Transverse colon (tissue), 4 donors: Measurements from ENCODE around the gene TMBIM1. TPM values are rescaled to one million over a fixed set of nuclear protein-coding genes. Genes with fewer than 3 reads are reported as not detected.

ENCODE experiments used
- DNase-seq: peaks from one replicate; pipeline ENCODE4 v3.0.0-alpha.2; 2019
- H3K27ac ChIP-seq, 4 donors: fragments of 200-600 bp; sonication (generic); 2 replicates each; pipeline ENCODE4 v1.5.1; 2016 to 2018; ENCODE audit warnings: inconsistent platforms in 4 of 4
- H3K27me3 ChIP-seq: fragments of 200-600 bp; sonication (generic); 2 replicates; pipeline ENCODE4 v1.5.1; 2017; ENCODE audit warnings: inconsistent platforms
- H3K36me3 ChIP-seq, 4 donors: fragments of 200-600 bp; sonication (generic); 2 replicates each; pipeline ENCODE4 v1.5.1; 2017 to 2019; ENCODE audit warnings: inconsistent platforms in 4 of 4
- H3K4me1 ChIP-seq, 4 donors: fragments of 200-600 bp; sonication (generic); 2 replicates each; pipeline ENCODE4 v1.5.1; 2017 to 2020; ENCODE audit warnings: inconsistent platforms in 4 of 4
- H3K4me3 ChIP-seq, 4 donors: fragments of 200-600 bp; sonication (generic); 1 replicate in 1 of 4; 2 replicates in 3 of 4; pipeline versions ENCODE4 v1.5.1 to v1.6.1; 2017 to 2019; ENCODE audit warnings: inconsistent platforms in 4 of 4
- H3K9me3 ChIP-seq, 2 donors: fragments of 200-600 bp; sonication (generic); 2 replicates each; pipeline ENCODE4 v1.5.1; 2017 to 2019; ENCODE audit warnings: inconsistent platforms in 2 of 2
- CTCF ChIP-seq, 5 experiments: fragments of 200-600 bp in 3 of 5; fragments of 450-650 bp in 2 of 5; sonication (generic) in 3 of 5; IDR thresholded peaks; 1 replicate in 2 of 5; 2 replicates in 3 of 5; pipeline ENCODE4 v1.5.1; 2016 to 2017; ENCODE audit warnings: antibody characterized with exemption in 5 of 5, inconsistent platforms in 3 of 5, mild to moderate bottlenecking in 2 of 5, moderate library complexity in 1 of 5
- EP300 ChIP-seq: sonication (generic); formaldehyde crosslinking; IDR thresholded peaks from one replicate; pipeline ENCODE4 v1.6.1; 2017; ENCODE audit warnings: antibody characterized with exemption, low read depth
- POLR2A ChIP-seq: fragments of 450-650 bp; IDR thresholded peaks from one replicate; pipeline ENCODE4 v1.6.1; 2016; ENCODE audit warnings: antibody characterized with exemption, mild to moderate bottlenecking, moderate library complexity
- POLR2AphosphoS5 ChIP-seq, 3 donors: sonication (generic); formaldehyde crosslinking; IDR thresholded peaks; one replicate each; pipeline ENCODE4 v1.6.1; 2016; ENCODE audit warnings: antibody characterized with exemption in 3 of 3
- WGBS, 2 donors: methylation state at CpG; one replicate each; pipeline ENCODE4 v1.1.5; 2018; ENCODE audit warnings: low coverage in 1 of 2; 5-methylcytosine and 5-hydroxymethylcytosine counted together
- in situ Hi-C, 4 donors: fragments of 200-750 bp; cut with MboI; loops; one replicate each; pipeline versions ENCODE4 v1.15.0 to v1.15.1; 2017; ENCODE audit warnings: low sequenced_read_pairs in 3 of 4, low pct_ligation_motif_present in 1 of 4, low pct_unique_long_range_greater_than_20kb in 1 of 4
- intact Hi-C: fragments of 100-400 bp; cut with DNase I; formaldehyde crosslinking; loops from one replicate; pipeline ENCODE4 v1.15.1; 2023; ENCODE audit warnings: low total_unique reads
- small RNA-seq, 4 donors: library from RNA; depleted of rRNA; stranded (forward); fragments of <200 nt; gene quantifications; one replicate each; pipeline ENCODE3, GENCODE V24; 2016
- total RNA-seq, 4 donors: library from RNA; depleted of rRNA; stranded (reverse); fragments of >200 nt; gene quantifications; one replicate each; pipeline ENCODE4 v1.1.0, GENCODE V29; 2016

TMBIM1 gene
- total RNA-seq, 4 donors from 2014 or later = 80.0 to 356 (median 200) TPM

- peaks cover 0 to 39% (median 12%) of the 10 kb centered on the region in 4 donors for H3K36me3 ChIP-seq
- H3K27me3 ChIP-seq = no peaks in the 10 kb centered on the region
- no peak for TF ChIP-seq CTCF (IDR thresholded peaks at IDR 0.05)
- TF ChIP-seq EP300 = no peak
- no peak for TF ChIP-seq POLR2A
- no peak for TF ChIP-seq POLR2AphosphoS5 (IDR thresholded peaks at IDR 0.05)
- H3K4me1 ChIP-seq = peaks cover 31 to 73% (median 47%) of the 10 kb centered on the region in 4 donors
- DNase-seq = no peak
- intact Hi-C loops = loop anchor here (10.0 kb wide), 1 partner anchor 1158 kb away; the partner anchor contains the start of gene DNPEP
- no peaks in the 10 kb centered on the region for H3K9me3 ChIP-seq
- in situ Hi-C loops = no loop called here
- H3K27ac ChIP-seq = no peak overlapping the region
- H3K4me3 ChIP-seq = no peak overlapping the region
- 77 to 82% methylated on average over 3 of the region's 3 CpGs for WGBS, 2 donors
Measured at GRCh38 chr2:218226903-218227302, 65.4 kb downstream of the TMBIM1 start.

Small RNA genes within 50 kb of the gene (small RNA-seq; reads per million reads assigned to genes)
- gene MIR6810 = 0 to 0.83 (median 0.25) reads per million in 4 donors

Other genes starting within 250 kb of the TMBIM1 start
- gene RUFY4, start 223.2 kb downstream of the TMBIM1 start, total RNA-seq = 1 to 10 TPM in 1 of 4 donors, not detected in 3; 1.9 TPM
- not detected for gene CXCR2, start 166.5 kb downstream of the TMBIM1 start, total RNA-seq
- under 1 TPM in 1 of 4 donors, not detected in 3; 0.14 TPM for gene CXCR1, start 125.5 kb downstream of the TMBIM1 start, total RNA-seq
- gene ARPC2, start 75.3 kb downstream of the TMBIM1 start, total RNA-seq = 100 to 1,000 TPM in 3 of 4 donors, 10 to 100 TPM in 1; 65.5 to 343 (median 275) TPM
- 1 to 10 TPM in 2 of 4 donors, not detected in 2; 2.5 to 3.0 TPM for gene GPBAR1, start 31.5 kb downstream of the TMBIM1 start, total RNA-seq
- gene AAMP, start 22.4 kb downstream of the TMBIM1 start, total RNA-seq = 100 to 1,000 TPM in 3 of 4 donors, 10 to 100 TPM in 1; 96.9 to 466 (median 174) TPM
- gene PNKD, start 22.0 kb downstream of the TMBIM1 start, total RNA-seq = 100 to 1,000 TPM in 2 of 4 donors, 10 to 100 TPM in 2; 14.3 to 111 (median 100) TPM
- not detected for gene CATIP, start 64.4 kb upstream of the TMBIM1 start, total RNA-seq
- 1 to 10 TPM; 2.6 to 8.4 (median 6.3) TPM for gene SLC11A1, start 89.8 kb upstream of the TMBIM1 start, total RNA-seq
- 100 to 1,000 TPM; 132 to 197 (median 173) TPM for gene CTDSP1, start 107.4 kb upstream of the TMBIM1 start, total RNA-seq
- 100 to 1,000 TPM; 177 to 541 (median 285) TPM for gene VIL1, start 126.6 kb upstream of the TMBIM1 start, total RNA-seq